HG03565 (cell line): ENCODE results near the gene SGF29.
"Not testable (repeated sequence)": the region's sequence is repeated elsewhere in the genome, so short reads cannot be mapped to it uniquely, and the experiment has no call there.

ENCODE experiments used
- ATAC-seq: cut with Tn5 transposase; IDR thresholded peaks from one replicate; pipeline ENCODE4 v1.9.1; 2021; ENCODE audit warnings: mild to moderate bottlenecking, moderate library complexity; ENCODE audit not compliant: unreplicated experiment

Gene SGF29

GRCh38 chr16:28609631-28610594 lies 56.2 kb downstream of the SGF29 start, which contains the start of gene SULT1A1:
TSS of gene SULT1A1 (minus strand) at chr16:28610044. CDS start at chr16:28608855, 1,189 bp downstream.
- no peak for ATAC-seq

- no peak for ATAC-seq
Observed at GRCh38 chr16:28610595-28611191, 57.0 kb downstream of the SGF29 start.

- not testable (repeated sequence) for ATAC-seq
Observed at GRCh38 chr16:28612359-28613280, 58.9 kb downstream of the SGF29 start.

GRCh38 chr16:28613912-28614311 lies 60.2 kb downstream of the SGF29 start:
- ATAC-seq, result not testable (repeated sequence)

GRCh38 chr16:28614561-28614960 lies 60.8 kb downstream of the SGF29 start:
- not testable (repeated sequence) for ATAC-seq

- ATAC-seq, result not testable (repeated sequence)
Observed at GRCh38 chr16:28615486-28616223, 61.9 kb downstream of the SGF29 start.

GRCh38 chr16:28616224-28616577 lies 62.5 kb downstream of the SGF29 start:
- not testable (repeated sequence) for ATAC-seq

- no peak for ATAC-seq
Observed at GRCh38 chr16:28616636-28617035, 62.9 kb downstream of the SGF29 start.

- no peak for ATAC-seq
Observed at GRCh38 chr16:28617874-28618273, 64.2 kb downstream of the SGF29 start.

GRCh38 chr16:28620316-28620715 lies 66.6 kb downstream of the SGF29 start:
- ATAC-seq, result not testable (repeated sequence)

- ATAC-seq, result no peak
Observed at GRCh38 chr16:28621481-28622155, 67.9 kb downstream of the SGF29 start.

- ATAC-seq, result not testable (repeated sequence)
Observed at GRCh38 chr16:28622532-28623171, 68.9 kb downstream of the SGF29 start.

- no peak for ATAC-seq
Observed at GRCh38 chr16:28623172-28623711, 69.5 kb downstream of the SGF29 start.

GRCh38 chr16:28630905-28631304 lies 77.2 kb downstream of the SGF29 start:
- not testable (repeated sequence) for ATAC-seq

GRCh38 chr16:28636093-28636823 lies 82.5 kb downstream of the SGF29 start:
- not testable (repeated sequence) for ATAC-seq

- not testable (repeated sequence) for ATAC-seq
Observed at GRCh38 chr16:28637765-28638164, 84.0 kb downstream of the SGF29 start, which contains the start of gene NPIPB8. TSS of gene NPIPB8 (plus strand) at chr16:28638065. CDS start at chr16:28638361, 296 bp downstream.

GRCh38 chr16:28638359-28638758 lies 84.6 kb downstream of the SGF29 start:
- not testable (repeated sequence) for ATAC-seq

- not testable (repeated sequence) for ATAC-seq
Observed at GRCh38 chr16:28639959-28640358, 86.2 kb downstream of the SGF29 start.
